GM21423 (cell line): ENCODE measurements around the gene PTBP3.
"Not testable (repeated sequence)": the region's sequence is repeated elsewhere in the genome, so short reads cannot be mapped to it uniquely, and the experiment has no call there.

Source experiments
- ATAC-seq: cut with Tn5 transposase; IDR thresholded peaks from one replicate; pipeline ENCODE4 v1.9.1; 2021; ENCODE audit warnings: mild to moderate bottlenecking, moderate library complexity; ENCODE audit not compliant: unreplicated experiment

The PTBP3 gene

GRCh38 chr9:112332977-112333638 lies at the start of gene PTBP3:
Gene PTBP3 (minus strand): TSS chr9:112333619. CDS start chr9:112297865, 35,754 bp downstream.
- ATAC-seq, result peak; percentile 57

- ATAC-seq, result no peak
These were observed 49.3 kb upstream of the PTBP3 start for GRCh38 chr9:112382501-112383364.

DNA sequence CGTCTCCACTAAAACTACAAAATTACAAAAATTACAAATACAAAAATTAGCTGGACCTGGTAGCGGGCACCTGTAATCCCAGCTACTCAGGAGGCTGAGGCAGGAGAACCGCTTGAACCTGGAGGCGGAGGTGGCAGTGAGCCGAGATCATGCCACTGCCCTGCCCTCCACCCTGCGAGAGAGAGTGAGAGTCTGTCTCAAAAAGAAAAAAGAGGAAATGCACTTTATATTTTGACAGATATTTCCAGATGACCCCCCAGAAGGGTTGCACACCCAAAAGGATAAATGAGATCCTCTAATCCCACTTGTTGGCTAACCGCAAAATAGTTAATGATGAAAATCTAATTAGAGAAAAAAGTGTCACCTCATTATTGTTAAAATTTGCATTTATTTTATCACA lies 48.6 kb upstream of the PTBP3 start:
- ATAC-seq, result no peak

DNA sequence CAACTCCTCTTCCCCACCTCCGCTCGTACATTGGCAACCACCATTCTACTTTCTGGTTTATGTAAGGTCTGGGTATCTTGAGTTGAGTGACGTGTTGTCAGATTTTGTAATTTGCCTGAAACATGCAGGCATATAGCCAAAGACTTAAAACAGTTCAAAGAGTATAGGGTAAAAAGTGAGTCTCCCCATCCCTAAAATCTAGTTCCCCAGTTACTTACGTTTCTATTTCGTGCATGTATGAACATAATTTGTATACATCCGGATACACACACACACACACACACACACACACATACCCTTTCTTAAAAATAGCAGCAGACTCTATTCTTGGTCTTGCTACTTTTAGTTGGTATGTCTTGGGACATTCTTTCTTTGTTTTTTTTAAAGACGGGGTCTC lies 47.4 kb upstream of the PTBP3 start:
- no peak for ATAC-seq

GRCh38 chr9:112380102-112380824 lies 46.8 kb upstream of the PTBP3 start, which contains the start of gene HSDL2:
Gene HSDL2 (plus strand): TSS chr9:112380108. CDS start chr9:112380164, 56 bp downstream.
- peak; percentile 12 for ATAC-seq

GRCh38 chr9:112379177-112380101 lies 46.0 kb upstream of the PTBP3 start:
- peak; percentile 83 for ATAC-seq

GRCh38 chr9:112378328-112379176 lies 45.1 kb upstream of the PTBP3 start:
- peak; percentile 1 for ATAC-seq

GRCh38 chr9:112377684-112378327 lies 44.4 kb upstream of the PTBP3 start:
- ATAC-seq, result no peak

GRCh38 chr9:112377087-112377486 lies 43.7 kb upstream of the PTBP3 start:
- ATAC-seq, result no peak

- no peak for ATAC-seq
These were observed 41.9 kb upstream of the PTBP3 start for GRCh38 chr9:112375361-112375760.

GRCh38 chr9:112374232-112374631 lies 40.8 kb upstream of the PTBP3 start:
- not testable (repeated sequence) for ATAC-seq

DNA sequence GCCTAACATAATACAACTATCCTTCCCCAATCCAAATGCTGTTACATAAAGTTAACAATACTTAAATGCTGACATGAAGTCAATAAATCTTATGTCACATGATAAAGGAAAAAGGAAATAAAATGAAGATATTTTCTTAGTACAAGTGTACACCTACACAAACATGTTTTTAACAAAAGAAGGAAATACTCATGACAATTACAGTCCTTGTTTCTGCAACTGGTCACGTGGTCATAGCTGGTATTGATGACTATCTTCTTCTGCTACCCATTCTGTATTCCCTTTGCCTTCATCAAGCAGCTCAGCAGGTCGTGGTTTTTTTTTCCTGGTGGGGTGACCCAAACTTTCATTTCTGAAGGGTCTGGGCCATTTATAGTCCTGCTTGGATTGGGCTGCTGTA lies 40.2 kb upstream of the PTBP3 start:
- not testable (repeated sequence) for ATAC-seq

DNA sequence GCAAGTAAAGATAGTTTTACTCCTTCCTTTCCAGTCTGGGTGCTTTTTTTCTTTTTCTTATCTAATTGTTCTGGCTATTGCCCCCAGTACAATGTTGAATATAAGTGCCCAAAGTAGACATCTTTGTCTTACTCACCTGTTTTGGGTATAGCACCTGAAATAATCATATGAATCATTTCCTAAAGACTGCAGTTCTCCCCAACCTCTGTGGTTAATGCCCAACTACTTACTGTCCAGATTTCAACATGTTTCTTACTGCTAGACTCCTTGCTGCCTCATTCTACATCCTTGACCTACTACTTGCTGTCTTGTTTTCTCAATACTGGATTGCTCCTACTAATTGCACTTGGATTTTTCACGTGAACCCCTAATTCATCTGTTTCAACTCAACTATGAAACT lies 37.6 kb upstream of the PTBP3 start:
- ATAC-seq, result no peak

DNA sequence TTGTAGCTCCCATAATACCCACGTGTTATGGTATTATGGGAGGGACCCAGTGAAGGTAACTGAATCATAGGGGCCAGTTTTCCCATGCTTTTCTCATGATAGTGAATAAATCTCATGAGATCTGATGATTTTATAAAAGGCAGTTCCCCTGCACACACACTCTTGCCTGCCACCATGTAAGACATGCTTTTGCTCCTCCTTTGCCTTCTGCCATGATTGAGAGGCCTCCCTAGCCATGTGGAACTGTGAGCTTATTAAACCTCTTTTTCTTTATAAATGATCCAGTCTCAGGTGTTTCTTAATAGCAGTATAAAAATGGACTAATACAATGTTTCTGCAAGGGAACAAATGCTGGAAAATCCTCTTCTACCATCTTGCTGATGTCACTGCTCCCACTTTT lies 36.4 kb upstream of the PTBP3 start:
- no peak for ATAC-seq

DNA sequence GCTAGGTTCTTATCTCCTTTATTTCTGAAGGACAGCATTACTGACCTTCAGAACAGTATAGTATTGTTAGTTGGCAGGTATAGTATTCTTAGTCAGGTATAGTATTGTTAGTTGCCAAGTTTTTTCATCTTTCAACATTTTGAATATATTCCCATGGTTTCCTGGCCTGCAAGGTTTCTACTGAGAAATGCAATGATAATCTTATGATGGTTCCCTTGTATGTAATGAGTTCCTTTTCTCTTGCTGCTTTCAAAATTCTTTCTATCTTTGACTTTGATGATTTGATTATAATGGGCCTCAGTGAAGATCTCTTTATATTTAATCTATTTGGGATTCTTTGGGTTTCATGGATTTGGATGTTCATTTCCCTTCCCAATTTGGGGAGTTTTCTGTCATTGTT lies 34.0 kb upstream of the PTBP3 start:
- ATAC-seq, result no peak

- ATAC-seq, result no peak
These were observed 33.2 kb upstream of the PTBP3 start for GRCh38 chr9:112366591-112366990.

- not testable (repeated sequence) for ATAC-seq
These were observed 31.8 kb upstream of the PTBP3 start for GRCh38 chr9:112365257-112365656.

DNA sequence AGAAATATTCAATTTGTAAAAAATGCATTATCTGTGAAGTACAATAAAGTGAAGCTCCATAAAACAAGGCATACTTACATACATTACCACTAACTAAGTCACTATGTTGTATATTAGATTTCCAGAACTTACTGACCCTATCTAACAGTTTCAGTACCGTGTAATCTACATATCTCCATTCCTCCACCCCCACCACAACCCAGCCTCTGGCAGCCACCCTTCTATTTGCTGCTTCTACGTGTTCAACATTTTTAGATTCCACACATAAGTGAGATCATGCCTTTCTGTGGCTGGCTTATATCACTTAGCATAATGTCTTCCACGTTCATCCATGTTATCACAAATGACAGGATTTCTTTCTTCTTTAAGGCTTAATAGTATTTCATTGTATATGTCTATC lies 31.3 kb upstream of the PTBP3 start:
- ATAC-seq, result no peak

- ATAC-seq, result no peak
These were observed 28.2 kb upstream of the PTBP3 start for GRCh38 chr9:112361601-112362000.
